ENCODE data around the gene NAV2.

The NAV2 gene

DNA sequence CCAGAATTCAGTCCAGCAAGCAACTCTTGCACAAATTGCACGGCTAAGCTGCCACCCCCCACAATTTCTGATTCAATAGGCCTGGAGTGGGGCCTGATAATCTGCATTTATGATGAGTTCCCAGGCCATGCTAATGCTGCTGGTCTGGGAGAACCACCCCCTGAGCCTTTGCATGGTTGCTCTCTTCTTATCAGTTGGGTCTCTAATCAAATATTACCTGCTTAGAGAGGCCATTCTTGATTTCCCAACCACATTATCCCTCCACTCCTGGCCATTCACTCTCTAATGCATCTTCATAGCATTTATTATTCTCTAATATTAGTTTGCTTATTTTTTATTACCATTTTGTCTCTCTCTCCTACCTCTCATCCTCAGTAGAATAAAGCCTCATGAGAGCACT lies 99.5 kb downstream of the NAV2 start:
- H3K4me3 ChIP-seq: no peak overlapping the region
- H3K4me1 ChIP-seq: peaks cover 0 to 94% (median 66%) of the 10 kb centered on the region in 4 donors
- no peaks in the 10 kb centered on the region for H3K36me3 ChIP-seq
- DNase-seq: no peak
- intact Hi-C loops (cut with DNase I; ENCODE audit: low total_unique reads): no loop called here
- H3K27me3 ChIP-seq: no peaks in the 10 kb centered on the region
- H3K27ac ChIP-seq: no peak overlapping the region
- no peaks in the 10 kb centered on the region for H3K9me3 ChIP-seq
- TF ChIP-seq, protein P1, sequence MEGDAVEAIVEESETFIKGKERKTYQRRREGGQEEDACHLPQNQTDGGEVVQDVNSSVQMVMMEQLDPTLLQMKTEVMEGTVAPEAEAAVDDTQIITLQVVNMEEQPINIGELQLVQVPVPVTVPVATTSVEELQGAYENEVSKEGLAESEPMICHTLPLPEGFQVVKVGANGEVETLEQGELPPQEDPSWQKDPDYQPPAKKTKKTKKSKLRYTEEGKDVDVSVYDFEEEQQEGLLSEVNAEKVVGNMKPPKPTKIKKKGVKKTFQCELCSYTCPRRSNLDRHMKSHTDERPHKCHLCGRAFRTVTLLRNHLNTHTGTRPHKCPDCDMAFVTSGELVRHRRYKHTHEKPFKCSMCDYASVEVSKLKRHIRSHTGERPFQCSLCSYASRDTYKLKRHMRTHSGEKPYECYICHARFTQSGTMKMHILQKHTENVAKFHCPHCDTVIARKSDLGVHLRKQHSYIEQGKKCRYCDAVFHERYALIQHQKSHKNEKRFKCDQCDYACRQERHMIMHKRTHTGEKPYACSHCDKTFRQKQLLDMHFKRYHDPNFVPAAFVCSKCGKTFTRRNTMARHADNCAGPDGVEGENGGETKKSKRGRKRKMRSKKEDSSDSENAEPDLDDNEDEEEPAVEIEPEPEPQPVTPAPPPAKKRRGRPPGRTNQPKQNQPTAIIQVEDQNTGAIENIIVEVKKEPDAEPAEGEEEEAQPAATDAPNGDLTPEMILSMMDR (IDR thresholded peaks at IDR 0.05): no peak

DNA sequence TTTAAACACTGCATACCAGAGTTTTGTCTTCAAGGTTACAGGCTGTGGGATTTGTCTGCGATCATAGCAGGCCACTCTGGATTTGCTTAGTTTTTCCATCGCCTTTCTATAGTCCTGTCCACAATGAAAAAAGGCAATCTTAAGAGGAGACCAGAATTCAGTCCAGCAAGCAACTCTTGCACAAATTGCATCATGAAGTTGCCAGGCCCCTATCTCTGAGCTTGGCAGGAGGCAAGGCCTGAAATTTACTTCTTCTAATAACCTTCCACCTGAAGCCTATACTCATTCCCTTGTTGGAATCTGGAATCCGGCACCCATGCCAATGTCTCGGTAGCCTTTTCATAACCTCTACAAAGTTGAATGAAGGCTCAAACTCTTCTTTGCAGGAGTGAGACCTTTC lies 100.1 kb downstream of the NAV2 start:
- TF ChIP-seq, protein P1 (IDR thresholded peaks at IDR 0.05): no peak
- H3K4me1 ChIP-seq: peaks cover 0 to 94% (median 69%) of the 10 kb centered on the region in 4 donors
- no peaks in the 10 kb centered on the region for H3K9me3 ChIP-seq
- peak overlapping the region in 1 of 2 donors; percentile 21 for H3K27ac ChIP-seq
- H3K27me3 ChIP-seq: no peaks in the 10 kb centered on the region
- DNase-seq: no peak
- intact Hi-C loops (cut with DNase I; ENCODE audit: low total_unique reads): no loop called here
- H3K4me3 ChIP-seq: no peak overlapping the region
- H3K36me3 ChIP-seq: no peaks in the 10 kb centered on the region

DNA sequence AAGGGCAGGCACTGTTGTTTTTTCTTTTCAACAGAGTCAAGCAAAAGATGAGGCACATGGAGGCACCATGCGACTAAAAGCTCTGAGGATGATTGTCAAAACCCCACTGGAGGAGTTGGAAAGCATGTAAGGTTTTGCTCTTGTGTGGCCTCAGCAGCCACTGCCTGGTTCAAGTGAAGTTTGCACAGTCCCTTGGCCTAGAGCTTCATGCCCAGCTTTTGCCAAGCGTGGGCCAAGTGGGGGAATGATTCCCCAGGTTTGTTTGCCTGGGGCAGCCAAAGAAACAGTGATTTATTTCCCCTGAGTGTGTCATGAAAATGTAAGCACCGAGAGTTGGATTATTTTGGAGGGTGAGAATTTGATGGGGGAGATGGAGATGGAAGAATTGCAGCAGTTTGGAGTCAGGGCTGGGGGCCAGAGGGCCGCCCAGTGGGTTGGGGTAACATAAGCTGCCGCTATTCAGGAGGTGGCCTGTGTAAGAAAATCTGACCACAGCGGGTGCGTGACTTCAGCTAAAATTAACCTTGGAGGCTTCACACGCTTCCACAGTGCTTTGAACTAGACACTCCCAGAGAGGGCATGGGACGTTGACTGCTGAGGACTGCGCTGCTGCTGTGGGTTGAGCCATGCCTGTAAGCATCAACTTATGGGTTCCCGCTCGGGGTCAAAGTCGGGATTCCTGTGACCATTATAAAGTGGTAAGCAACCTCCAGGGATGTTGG lies 100.7 kb downstream of the NAV2 start:
- intact Hi-C loops (cut with DNase I; ENCODE audit: low total_unique reads): no loop called here
- no peak overlapping the region for H3K4me3 ChIP-seq
- peak overlapping the region; percentile 21 to 29 for H3K27ac ChIP-seq
- no peaks in the 10 kb centered on the region for H3K36me3 ChIP-seq
- TF ChIP-seq, protein P1 (IDR thresholded peaks at IDR 0.05): no peak
- peaks cover 0 to 94% (median 71%) of the 10 kb centered on the region in 4 donors for H3K4me1 ChIP-seq
- no peaks in the 10 kb centered on the region for H3K27me3 ChIP-seq
- no peak for DNase-seq
- H3K9me3 ChIP-seq: no peaks in the 10 kb centered on the region

DNA sequence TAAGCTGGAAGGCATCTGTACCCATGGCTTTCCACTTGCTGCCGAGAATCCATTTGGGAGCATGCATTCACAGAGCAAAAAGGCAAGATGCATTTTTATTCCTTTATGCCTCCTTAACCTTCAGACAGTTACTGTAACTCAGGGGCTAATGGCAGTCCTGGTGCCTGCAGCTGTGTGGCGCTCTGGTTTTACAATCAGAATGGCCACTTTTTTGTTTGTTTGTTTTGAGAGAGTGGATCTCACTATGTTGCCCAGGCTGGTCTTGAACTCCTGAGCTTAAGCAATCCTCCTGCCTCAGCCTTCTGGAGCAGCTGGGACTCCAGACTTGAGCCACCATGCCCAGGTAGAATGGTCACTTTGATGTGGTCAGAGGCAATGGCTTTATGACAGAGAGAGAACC lies 101.8 kb downstream of the NAV2 start:
- Histone ChIP-seq H3K4me3 (no peak overlapping the region), H3K27ac (peak overlapping the region; percentile 29 to 62), H3K36me3 (no peaks in the 10 kb centered on the region), H3K27me3 (no peaks in the 10 kb centered on the region), H3K9me3 (no peaks in the 10 kb centered on the region), H3K4me1 (peaks cover 0 to 100% (median 76%) of the 10 kb centered on the region in 4 donors)
- intact Hi-C loops (cut with DNase I; ENCODE audit: low total_unique reads): no loop called here
- TF ChIP-seq, protein P1 (IDR thresholded peaks at IDR 0.05): no peak
- DNase-seq: no peak

DNA sequence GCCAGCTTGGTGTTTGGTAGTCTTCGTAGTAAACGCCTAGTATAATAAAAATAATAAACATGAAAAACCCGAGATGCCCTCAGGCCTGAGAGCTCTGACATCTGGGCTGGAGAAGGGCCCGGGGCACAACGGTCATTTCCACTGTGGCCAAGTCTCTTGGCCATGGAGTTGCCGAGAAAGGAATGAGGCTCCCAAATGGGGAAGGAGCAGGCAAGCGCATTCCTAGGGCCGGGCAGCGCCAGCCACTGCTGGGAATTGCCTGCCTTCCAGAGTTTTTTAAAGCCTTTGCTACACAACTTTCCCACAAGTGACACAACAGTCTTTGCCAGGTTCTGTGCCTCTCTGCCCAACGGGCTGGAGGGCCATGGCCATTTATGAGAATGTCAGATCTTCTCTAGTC lies 103.4 kb downstream of the NAV2 start:
- peak in 1 of 2 donors; percentile 84 for DNase-seq
- TF ChIP-seq, protein P1 (IDR thresholded peaks at IDR 0.05): no peak
- Histone ChIP-seq H3K4me1 (peaks cover 0 to 99% (median 78%) of the 10 kb centered on the region in 4 donors), H3K4me3 (no peak overlapping the region), H3K36me3 (peaks cover 0 to 7% (median 0%) of the 10 kb centered on the region in 3 donors), H3K9me3 (no peaks in the 10 kb centered on the region), H3K27ac (peak overlapping the region; percentile 56 to 62), H3K27me3 (no peaks in the 10 kb centered on the region)
- intact Hi-C loops (cut with DNase I; ENCODE audit: low total_unique reads): no loop called here
